OCI-LY7 (cell line): Measurements from ENCODE around the gene TCL1B. TPM values are rescaled to one million over a fixed set of nuclear protein-coding genes. Genes with fewer than 3 reads are reported as not detected.

Experiments used
- BruUV-seq: library from RNA; stranded (reverse); fragments of 400-500 nt; replicated peaks from 2 replicates; lab custom pipeline; 2021; lab: Mats Ljungman, UMichigan
- CTCF ChIA-PET: fragments of 300-600 bp; sonication (Branson Sonifier 250); formaldehyde crosslinking; loops from one replicate; lab custom pipeline; 2022; ENCODE audit warnings: antibody characterized with exemption; ENCODE audit not compliant: unreplicated experiment; lab: Charles Lee
- POLR2A ChIA-PET: fragments of 300-600 bp; sonication (Branson Sonifier 250); formaldehyde crosslinking; loops from one replicate; lab custom pipeline; 2022; ENCODE audit warnings: antibody characterized with exemption; lab: Charles Lee
- DNase-seq: peaks from one replicate; pipeline ENCODE4 v3.0.0-alpha.2; 2015; ENCODE audit warnings: low spot score
- H2AFZ ChIP-seq: fragments of 200-600 bp; sonication (generic), shearing (Covaris generic); 2 replicates; pipeline ENCODE4 v1.6.1; 2014; ENCODE audit warnings: mild to moderate bottlenecking, antibody characterized with exemption, low read length, moderate library complexity
- H3K27ac ChIP-seq: fragments of 200-600 bp; sonication (generic); 2 replicates; pipeline ENCODE4 v1.5.1; 2014; ENCODE audit warnings: mixed run types, low read depth, mild to moderate bottlenecking, moderate library complexity, low read length, inconsistent platforms; ENCODE audit not compliant: poor library complexity, severe bottlenecking
- H3K36me3 ChIP-seq: fragments of 200-600 bp; sonication (generic); 2 replicates; pipeline ENCODE4 v1.6.1; 2014; ENCODE audit warnings: mild to moderate bottlenecking, antibody characterized with exemption, low read length, moderate library complexity, mixed read lengths; ENCODE audit not compliant: insufficient read depth
- H3K4me1 ChIP-seq: fragments of 200-600 bp; sonication (generic); 2 replicates; pipeline ENCODE4 v1.5.1; 2014; ENCODE audit warnings: mild to moderate bottlenecking, low read length; ENCODE audit not compliant: insufficient read depth, poor library complexity, severe bottlenecking
- H3K4me2 ChIP-seq: fragments of 200-600 bp; sonication (generic); 2 replicates; pipeline ENCODE4 v1.6.1; 2014; ENCODE audit warnings: mild to moderate bottlenecking, low read length
- H3K4me3 ChIP-seq: fragments of 200-600 bp; sonication (generic); 2 replicates; pipeline ENCODE4 v1.5.1; 2014; ENCODE audit warnings: mild to moderate bottlenecking, low read depth, low read length; ENCODE audit not compliant: poor library complexity, severe bottlenecking
- H3K79me2 ChIP-seq: fragments of 200-600 bp; sonication (generic); 2 replicates; pipeline ENCODE4 v1.6.1; 2016; ENCODE audit warnings: low read depth, mild to moderate bottlenecking, low read length, moderate library complexity, mixed read lengths; ENCODE audit not compliant: insufficient read depth
- H3K9me2 ChIP-seq: fragments of 200-600 bp; sonication (generic); 2 replicates; pipeline ENCODE4 v1.6.1; 2016; ENCODE audit warnings: mild to moderate bottlenecking, low read length, mixed read lengths; ENCODE audit not compliant: insufficient read depth
- H3K9me3 ChIP-seq: fragments of 200-600 bp; sonication (generic); 2 replicates; pipeline ENCODE4 v1.6.1; 2014; ENCODE audit warnings: mild to moderate bottlenecking, mixed run types, low read length, mixed read lengths
- H4K20me1 ChIP-seq: fragments of 200-600 bp; sonication (generic); 2 replicates; pipeline ENCODE4 v1.6.1; 2014; ENCODE audit warnings: mild to moderate bottlenecking, antibody characterized with exemption, low read length, moderate library complexity, mixed read lengths; ENCODE audit not compliant: insufficient read depth
- CTCF ChIP-seq: fragments of 200-600 bp; sonication (generic); conservative IDR thresholded peaks from 2 replicates; pipeline ENCODE4 v1.5.1; 2014; ENCODE audit warnings: mild to moderate bottlenecking, antibody characterized with exemption, low read length, moderate library complexity, mixed read lengths
- EZH2phosphoT487 ChIP-seq: fragments of 200-600 bp; sonication (generic); IDR thresholded peaks from 2 replicates; pipeline ENCODE4 v1.6.1; 2018; ENCODE audit warnings: low read depth, borderline replicate concordance, mild to moderate bottlenecking, mixed run types, antibody characterized with exemption, low read length, moderate library complexity, mixed read lengths
- intact Hi-C: fragments of 100-400 bp; cut with micrococcal nuclease; formaldehyde crosslinking; loops from one replicate; pipeline ENCODE4 v1.10.0; 2022; ENCODE audit not compliant: unreplicated experiment
- total RNA-seq, 2 experiments: library from RNA; depleted of rRNA in 1 of 2; stranded (reverse); fragments of >200 nt in 1 of 2; shearing (Covaris generic) in 1 of 2; gene quantifications; 2 replicates each; pipeline ENCODE4 v1.2.3, GENCODE V29; 2014 to 2022

Gene TCL1B
- total RNA-seq, 2 experiments from 2014 or later = 5.6 to 75.2 TPM

- Histone ChIP-seq H3K36me3 (0 out of 2 replicates have a peak, but pooled peaks cover 4% of the 10 kb centered on the region), H3K9me2 (no peaks in the 10 kb centered on the region), H4K20me1 (no peaks in the 10 kb centered on the region), H3K4me2 (peak overlapping the region; percentile 79), H3K9me3 (no peaks in the 10 kb centered on the region), H3K27ac (peak overlapping the region; percentile 98), H2AFZ (peak overlapping the region; percentile 81; the same call in 1 of the 2 replicates), H3K4me1 (peaks cover 97% of the 10 kb centered on the region), H3K4me3 (peak overlapping the region; percentile 48), H3K79me2 (peaks cover 9% of the 10 kb centered on the region; the same call in 1 of the 2 replicates)
- TF ChIP-seq CTCF (no peak), EZH2phosphoT487 (no peak)
- intact Hi-C loops = loop anchor here (10.0 kb wide), 2 partner anchors 199 to 1709 kb away; no protein-coding TSS in a partner anchor
- BruUV-seq = no TSS peak
- DNase-seq = peak; percentile 87
- ChIA-PET POLR2A (interaction anchor here (0.6 to 13.1 kb wide), 12 partner anchors 9 to 828 kb away, joined by 3 to 235 read pairs (median 8); partner anchors contain the start of genes TCL1A and TCL1B), CTCF (interaction anchor here (5.3 kb wide), 1 partner anchor 20 kb away, joined by 26 read pairs; no protein-coding TSS in a partner anchor)
Measured at GRCh38 chr14:95663226-95663797, 22.9 kb upstream of the TCL1B start.

- CTCF ChIA-PET = interaction anchor here (0.6 to 5.3 kb wide), 7 partner anchors 8 to 57 kb away, joined by 3 to 26 read pairs (median 5); no protein-coding TSS in a partner anchor
- Histone ChIP-seq H3K9me3 (no peaks in the 10 kb centered on the region), H4K20me1 (no peaks in the 10 kb centered on the region), H2AFZ (no peak overlapping the region), H3K4me2 (peak overlapping the region; percentile 79), H3K27ac (peak overlapping the region; percentile 98), H3K4me3 (peak overlapping the region; percentile 60), H3K36me3 (peaks cover 10% of the 10 kb centered on the region), H3K9me2 (no peaks in the 10 kb centered on the region), H3K4me1 (peaks cover 99% of the 10 kb centered on the region), H3K79me2 (peaks cover 9% of the 10 kb centered on the region; the same call in 1 of the 2 replicates)
- BruUV-seq = no TSS peak
- POLR2A ChIA-PET = interaction anchor here (0.6 to 13.1 kb wide), 12 partner anchors 10 to 729 kb away, joined by 3 to 235 read pairs (median 15); partner anchors contain the start of genes TCL1A and TCL1B
- TF ChIP-seq EZH2phosphoT487 (no peak), CTCF (no peak)
- DNase-seq = no peak
- intact Hi-C loops = loop anchor here (1.0 to 10.0 kb wide), 4 partner anchors 49 to 1709 kb away; no protein-coding TSS in a partner anchor
Measured at GRCh38 chr14:95664066-95664465, 22.2 kb upstream of the TCL1B start.
